ENCODE measurements around the gene NOX3. TPM values are rescaled to one million over a fixed set of nuclear protein-coding genes. Genes with fewer than 3 reads are reported as not detected.

Gene NOX3
- total and polyA plus RNA-seq, 10 donors = 0.03 TPM; not detected in 8

DNA sequence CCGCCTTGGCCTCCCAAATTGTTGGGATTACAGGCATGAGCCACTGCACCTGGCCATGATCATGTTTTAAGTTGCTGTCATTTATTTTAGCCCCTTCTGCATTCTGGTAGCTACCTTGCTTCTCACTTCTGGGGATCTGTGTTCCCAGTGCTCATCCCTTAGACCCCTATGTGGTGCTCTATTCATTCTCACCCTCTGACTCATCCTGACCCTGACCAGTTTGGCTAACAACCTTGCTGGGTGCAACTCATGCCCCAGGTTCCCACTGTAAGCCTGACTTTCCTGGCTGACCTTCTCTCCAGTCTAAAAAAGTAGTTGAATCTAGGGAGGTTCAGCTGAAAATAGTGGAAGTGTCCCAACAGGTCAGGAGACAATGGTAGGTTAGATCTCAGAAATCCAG, 47.4 kb downstream of the NOX3 start:
- Histone ChIP-seq H3K9me3 (no peaks in the 10 kb centered on the region), H3K4me3 (no peak overlapping the region), H3K27ac (no peak overlapping the region), H3K36me3 (no peaks in the 10 kb centered on the region), H3K27me3 (replicated peaks in 1 of 7) (no peaks in the 10 kb centered on the region), H3K4me1 (no peaks in the 10 kb centered on the region)
- DNase-seq = no peak
- 89 to 100% (median 91%) methylated on average over 1 of the region's 1 CpG for WGBS, 5 donors
- intact Hi-C loops (cut with DNase I; ENCODE audit: low total_unique reads) = no loop called here
- TF ChIP-seq POLR2AphosphoS5 (IDR thresholded peaks at IDR 0.05) (no peak), POLR2A (IDR thresholded peaks at IDR 0.05) (no peak)
- TF ChIP-seq, protein P1, sequence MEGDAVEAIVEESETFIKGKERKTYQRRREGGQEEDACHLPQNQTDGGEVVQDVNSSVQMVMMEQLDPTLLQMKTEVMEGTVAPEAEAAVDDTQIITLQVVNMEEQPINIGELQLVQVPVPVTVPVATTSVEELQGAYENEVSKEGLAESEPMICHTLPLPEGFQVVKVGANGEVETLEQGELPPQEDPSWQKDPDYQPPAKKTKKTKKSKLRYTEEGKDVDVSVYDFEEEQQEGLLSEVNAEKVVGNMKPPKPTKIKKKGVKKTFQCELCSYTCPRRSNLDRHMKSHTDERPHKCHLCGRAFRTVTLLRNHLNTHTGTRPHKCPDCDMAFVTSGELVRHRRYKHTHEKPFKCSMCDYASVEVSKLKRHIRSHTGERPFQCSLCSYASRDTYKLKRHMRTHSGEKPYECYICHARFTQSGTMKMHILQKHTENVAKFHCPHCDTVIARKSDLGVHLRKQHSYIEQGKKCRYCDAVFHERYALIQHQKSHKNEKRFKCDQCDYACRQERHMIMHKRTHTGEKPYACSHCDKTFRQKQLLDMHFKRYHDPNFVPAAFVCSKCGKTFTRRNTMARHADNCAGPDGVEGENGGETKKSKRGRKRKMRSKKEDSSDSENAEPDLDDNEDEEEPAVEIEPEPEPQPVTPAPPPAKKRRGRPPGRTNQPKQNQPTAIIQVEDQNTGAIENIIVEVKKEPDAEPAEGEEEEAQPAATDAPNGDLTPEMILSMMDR (IDR thresholded peaks at IDR 0.05 in 8 of 11, conservative IDR thresholded peaks at IDR 0.05 in 3 of 11) = no peak

DNA sequence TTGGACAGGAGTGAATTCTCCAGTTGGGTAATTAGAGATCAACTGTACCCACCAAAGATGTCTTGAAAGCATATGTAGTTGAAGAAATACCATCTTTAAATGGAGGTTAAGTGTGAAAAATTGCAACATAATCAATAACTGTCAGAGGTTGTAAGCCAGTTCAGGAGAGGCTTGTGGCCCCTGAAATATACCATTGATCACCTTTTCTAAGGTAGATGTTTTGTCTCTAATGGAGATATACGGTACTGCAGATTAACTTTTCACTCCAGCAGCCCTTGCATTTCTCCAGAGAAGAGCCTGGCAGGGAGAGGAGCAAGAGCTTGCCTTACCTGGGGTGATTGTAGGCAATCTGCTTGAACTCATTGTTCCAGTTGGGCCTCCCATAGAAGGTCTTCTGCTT, 48.8 kb downstream of the NOX3 start:
- no peaks in the 10 kb centered on the region for H3K9me3 ChIP-seq
- H3K4me3 ChIP-seq = no peak overlapping the region
- H3K27me3 ChIP-seq (replicated peaks in 1 of 7) = no peaks in the 10 kb centered on the region
- no peaks in the 10 kb centered on the region for H3K4me1 ChIP-seq
- WGBS, 5 donors = 81 to 96% (median 86%) methylated on average over 1 of the region's 1 CpG
- intact Hi-C loops (cut with DNase I; ENCODE audit: low total_unique reads) = no loop called here
- TF ChIP-seq, protein P1 (IDR thresholded peaks at IDR 0.05 in 8 of 11, conservative IDR thresholded peaks at IDR 0.05 in 3 of 11) = no peak
- TF ChIP-seq POLR2A (IDR thresholded peaks at IDR 0.05) (no peak), POLR2AphosphoS5 (IDR thresholded peaks at IDR 0.05) (no peak)
- no peak overlapping the region for H3K27ac ChIP-seq
- H3K36me3 ChIP-seq = no peaks in the 10 kb centered on the region
- DNase-seq = no peak

DNA sequence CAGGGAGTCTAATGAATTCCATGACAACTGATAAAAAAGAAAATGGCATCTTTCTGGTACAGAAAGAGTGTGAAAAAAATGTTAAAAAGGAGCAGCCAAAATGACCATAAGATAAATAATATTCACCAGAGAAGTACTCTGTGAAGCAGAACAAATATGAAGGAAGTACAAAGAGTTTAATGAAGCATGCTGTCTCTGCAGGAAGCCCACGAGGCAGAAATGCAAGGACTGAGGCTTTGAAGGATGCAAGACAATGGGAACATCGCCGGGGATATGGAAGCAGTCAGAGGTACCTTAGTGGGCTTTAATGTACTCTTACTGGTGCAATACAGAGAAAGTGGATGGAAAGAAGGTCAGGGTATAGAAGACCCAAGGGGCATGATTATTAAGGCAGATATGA, 50.7 kb downstream of the NOX3 start:
- intact Hi-C loops (cut with DNase I; ENCODE audit: low total_unique reads) = no loop called here
- Histone ChIP-seq H3K4me1 (no peaks in the 10 kb centered on the region), H3K4me3 (no peak overlapping the region), H3K27ac (no peak overlapping the region), H3K9me3 (no peaks in the 10 kb centered on the region), H3K36me3 (no peaks in the 10 kb centered on the region), H3K27me3 (replicated peaks in 1 of 7) (no peaks in the 10 kb centered on the region)
- 69 to 75% (median 72%) methylated on average over 3 of the region's 3 CpGs for WGBS, 5 donors
- no peak for TF ChIP-seq POLR2AphosphoS5 (IDR thresholded peaks at IDR 0.05)
- TF ChIP-seq, protein P1 (IDR thresholded peaks at IDR 0.05 in 8 of 11, conservative IDR thresholded peaks at IDR 0.05 in 3 of 11) = no peak
- no peak for TF ChIP-seq POLR2A (IDR thresholded peaks at IDR 0.05)
- DNase-seq = no peak

DNA sequence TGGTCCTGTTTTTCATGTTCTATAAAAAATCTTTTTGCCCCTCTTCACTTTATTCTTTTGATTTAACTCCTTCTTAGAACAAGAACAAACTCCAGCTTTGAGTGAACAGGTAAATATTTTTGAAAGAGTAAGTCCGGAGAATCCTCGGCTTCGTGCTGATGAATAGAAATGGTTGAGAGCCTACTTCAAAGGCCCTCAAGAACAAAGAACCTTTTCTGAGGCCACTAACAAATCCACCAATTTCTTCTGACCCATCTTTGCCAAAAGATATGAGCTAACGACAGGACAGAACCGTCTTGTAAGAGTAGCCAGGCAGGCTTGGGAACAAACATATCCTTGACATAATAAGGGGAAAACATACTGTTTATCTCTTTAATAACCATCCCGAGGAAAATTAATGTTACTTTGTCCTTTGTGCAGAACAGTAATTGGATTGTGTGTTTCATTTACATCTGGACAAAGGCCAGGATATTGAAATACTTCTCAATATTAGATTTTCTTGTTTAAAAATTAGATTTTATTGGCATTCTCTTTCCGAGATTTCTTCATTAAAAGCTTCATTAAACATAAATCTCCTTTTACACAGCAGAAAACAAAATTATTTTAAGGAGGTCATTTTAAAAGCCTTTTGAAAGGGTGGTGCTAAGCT, 52.9 kb downstream of the NOX3 start:
- no peak for DNase-seq
- H3K4me3 ChIP-seq = no peak overlapping the region
- WGBS, 5 donors = 89 to 92% (median 91%) methylated on average over 7 of the region's 7 CpGs
- intact Hi-C loops (cut with DNase I; ENCODE audit: low total_unique reads) = no loop called here
- H3K36me3 ChIP-seq = no peaks in the 10 kb centered on the region
- no peaks in the 10 kb centered on the region for H3K27me3 ChIP-seq (replicated peaks in 1 of 7)
- no peaks in the 10 kb centered on the region for H3K9me3 ChIP-seq
- no peak for TF ChIP-seq POLR2AphosphoS5 (IDR thresholded peaks at IDR 0.05)
- no peak for TF ChIP-seq POLR2A (IDR thresholded peaks at IDR 0.05)
- TF ChIP-seq, protein P1 (IDR thresholded peaks at IDR 0.05 in 8 of 11, conservative IDR thresholded peaks at IDR 0.05 in 3 of 11) = no peak
- no peak overlapping the region for H3K27ac ChIP-seq
- no peaks in the 10 kb centered on the region for H3K4me1 ChIP-seq
